Coronary artery (tissue), 2 donors: ENCODE data around the gene LPIN3.

ENCODE experiments used
- DNase-seq: peaks from one replicate; pipeline ENCODE4 v3.0.0-alpha.2; 2017; ENCODE audit warnings: low spot score
- H3K27ac ChIP-seq, 2 donors: fragments of 200-600 bp; sonication (generic); one replicate each; pipeline ENCODE4 v1.5.1; 2016 to 2019
- H3K4me3 ChIP-seq: fragments of 200-600 bp; sonication (generic); 2 replicates; pipeline ENCODE4 v1.5.1; 2016; ENCODE audit warnings: mild to moderate bottlenecking, moderate library complexity
- CTCF ChIP-seq: fragments of 200-600 bp; sonication (generic); IDR thresholded peaks from one replicate; pipeline ENCODE4 v1.5.1; 2019; ENCODE audit warnings: antibody characterized with exemption

The LPIN3 gene

GRCh38 chr20:41344938-41345728, 4.5 kb downstream of the LPIN3 start:
- no peak for DNase-seq
- no peak for TF ChIP-seq CTCF
- Histone ChIP-seq H3K27ac (no peak overlapping the region), H3K4me3 (no peak overlapping the region)

- no peak for DNase-seq
- TF ChIP-seq CTCF = no peak
- H3K27ac ChIP-seq = no peak overlapping the region
- no peak overlapping the region for H3K4me3 ChIP-seq
Measured at GRCh38 chr20:41345729-41346067, 5.1 kb downstream of the LPIN3 start.

- no peak overlapping the region for H3K4me3 ChIP-seq
- TF ChIP-seq CTCF = no peak
- H3K27ac ChIP-seq = no peak overlapping the region
- no peak for DNase-seq
Measured at GRCh38 chr20:41347523-41348429, 7.2 kb downstream of the LPIN3 start.

GRCh38 chr20:41348430-41349172, 8.0 kb downstream of the LPIN3 start:
- no peak for DNase-seq
- Histone ChIP-seq H3K4me3 (no peak overlapping the region), H3K27ac (no peak overlapping the region)
- TF ChIP-seq CTCF = no peak

DNA sequence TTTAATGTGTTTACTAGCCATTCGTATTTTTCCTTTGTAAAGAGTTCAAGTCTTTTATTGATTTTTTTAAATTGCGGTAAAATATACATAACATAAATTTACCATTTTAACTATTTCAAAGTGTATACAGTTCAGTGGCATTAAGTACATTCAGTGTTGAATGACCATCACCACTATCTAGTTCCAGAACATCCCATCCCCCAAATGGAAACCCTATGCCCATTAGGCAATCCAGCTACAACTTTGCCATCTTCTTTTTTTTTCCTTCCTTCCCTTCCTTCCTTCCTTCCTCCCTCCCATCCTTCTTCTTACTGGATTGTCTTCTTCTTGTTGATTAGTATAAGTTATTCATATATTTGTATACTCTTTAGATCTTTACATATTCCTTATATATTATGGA, 8.6 kb downstream of the LPIN3 start:
- no peak for TF ChIP-seq CTCF
- no peak for DNase-seq
- no peak overlapping the region for H3K4me3 ChIP-seq
- H3K27ac ChIP-seq = no peak overlapping the region

DNA sequence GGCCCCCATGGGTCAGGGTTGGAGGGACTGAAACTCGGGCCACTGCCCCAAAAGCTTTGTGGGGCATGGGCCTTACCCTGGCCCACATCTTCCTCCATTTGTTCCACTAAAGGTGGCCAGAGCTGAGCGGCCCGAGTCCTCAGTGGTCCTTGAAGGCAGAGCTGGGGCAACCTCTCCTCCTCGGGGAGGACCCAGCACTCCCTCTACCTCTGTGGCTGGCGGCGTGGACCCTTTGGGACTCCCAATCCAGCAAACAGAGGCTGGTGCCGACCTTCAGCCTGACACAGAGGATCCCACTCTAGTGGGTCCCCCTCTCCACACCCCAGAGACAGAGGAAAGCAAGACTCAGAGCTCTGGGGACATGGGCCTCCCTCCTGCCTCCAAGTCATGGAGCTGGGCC, 9.3 kb downstream of the LPIN3 start:
- TF ChIP-seq CTCF = no peak
- H3K27ac ChIP-seq = no peak overlapping the region
- H3K4me3 ChIP-seq = no peak overlapping the region
- no peak for DNase-seq
